ENCODE results near the gene AGMO. TPM values are rescaled to one million over a fixed set of nuclear protein-coding genes. Genes with fewer than 3 reads are reported as not detected.

Gene AGMO
- total and polyA plus RNA-seq, 2 donors from 2014 or later = 1.4 to 4.5 TPM

GRCh38 chr7:15228831-15229230 is 333.0 kb downstream of the AGMO start:
- no peaks in the 10 kb centered on the region for H3K36me3 ChIP-seq (ENCODE audit: control insufficient read depth in 2 of 3, insufficient read depth in 3 of 3, low read length in 3 of 3)
- H3K4me1 ChIP-seq (ENCODE audit: control insufficient read depth in 2 of 3, insufficient read depth in 2 of 3, low read depth in 1 of 3, low read length in 3 of 3) = no peaks in the 10 kb centered on the region
- no peaks in the 10 kb centered on the region for H3K9me3 ChIP-seq (ENCODE audit: control insufficient read depth in 2 of 3, insufficient read depth in 1 of 3, low read length in 3 of 3)
- no peak overlapping the region for H3K9ac ChIP-seq (ENCODE audit: low read length in 3 of 3)
- H3K27ac ChIP-seq (ENCODE audit: low read depth in 2 of 2, low read length in 2 of 2) = no peak overlapping the region
- no peaks in the 10 kb centered on the region for H3K27me3 ChIP-seq (ENCODE audit: control insufficient read depth, insufficient read depth, low read length)
- FAIRE-seq (no peak), DNase-seq (peak in 2 of 5 donors; percentile 29 to 52)
- intact Hi-C loops (cut with DNase I) = no loop called here
- no peak overlapping the region for H3K4me3 ChIP-seq (ENCODE audit: low read length in 3 of 3)
- TF ChIP-seq CTCF (IDR thresholded peaks at IDR 0.05; ENCODE audit: borderline replicate concordance, extremely low read depth, insufficient read depth) = no peak

- Histone ChIP-seq H3K9me3 (ENCODE audit: control insufficient read depth in 2 of 3, insufficient read depth in 1 of 3, low read length in 3 of 3) (no peaks in the 10 kb centered on the region), H3K9ac (ENCODE audit: low read length in 3 of 3) (no peak overlapping the region), H3K27ac (ENCODE audit: low read depth in 2 of 2, low read length in 2 of 2) (no peak overlapping the region), H3K4me1 (ENCODE audit: control insufficient read depth in 2 of 3, insufficient read depth in 2 of 3, low read depth in 1 of 3, low read length in 3 of 3) (no peaks in the 10 kb centered on the region), H3K27me3 (ENCODE audit: control insufficient read depth, insufficient read depth, low read length) (no peaks in the 10 kb centered on the region), H3K36me3 (ENCODE audit: control insufficient read depth in 2 of 3, insufficient read depth in 3 of 3, low read length in 3 of 3) (no peaks in the 10 kb centered on the region), H3K4me3 (ENCODE audit: low read length in 3 of 3) (no peak overlapping the region)
- TF ChIP-seq CTCF (IDR thresholded peaks at IDR 0.05; ENCODE audit: borderline replicate concordance, extremely low read depth, insufficient read depth) = no peak
- intact Hi-C loops (cut with DNase I) = no loop called here
- FAIRE-seq (no peak), DNase-seq (no peak)
Measured at GRCh38 chr7:15225981-15226380, 335.8 kb downstream of the AGMO start.

- Histone ChIP-seq H3K27me3 (ENCODE audit: control insufficient read depth, insufficient read depth, low read length) (no peaks in the 10 kb centered on the region), H3K27ac (ENCODE audit: low read depth in 2 of 2, low read length in 2 of 2) (no peak overlapping the region), H3K9ac (ENCODE audit: low read length in 3 of 3) (no peak overlapping the region), H3K4me3 (ENCODE audit: low read length in 3 of 3) (no peak overlapping the region), H3K4me1 (ENCODE audit: control insufficient read depth in 2 of 3, insufficient read depth in 2 of 3, low read depth in 1 of 3, low read length in 3 of 3) (no peaks in the 10 kb centered on the region), H3K9me3 (ENCODE audit: control insufficient read depth in 2 of 3, insufficient read depth in 1 of 3, low read length in 3 of 3) (no peaks in the 10 kb centered on the region), H3K36me3 (ENCODE audit: control insufficient read depth in 2 of 3, insufficient read depth in 3 of 3, low read length in 3 of 3) (no peaks in the 10 kb centered on the region)
- DNase-seq (no peak), FAIRE-seq (no peak)
- no peak for TF ChIP-seq CTCF (IDR thresholded peaks at IDR 0.05; ENCODE audit: borderline replicate concordance, extremely low read depth, insufficient read depth)
- intact Hi-C loops (cut with DNase I) = no loop called here
Measured at GRCh38 chr7:15219758-15220157, 342.1 kb downstream of the AGMO start.

- FAIRE-seq = no peak
- no peaks in the 10 kb centered on the region for H3K4me1 ChIP-seq (ENCODE audit: control insufficient read depth in 2 of 3, insufficient read depth in 2 of 3, low read depth in 1 of 3, low read length in 3 of 3)
- no peaks in the 10 kb centered on the region for H3K9me3 ChIP-seq (ENCODE audit: control insufficient read depth in 2 of 3, insufficient read depth in 1 of 3, low read length in 3 of 3)
- DNase-seq = no peak
- H3K4me3 ChIP-seq (ENCODE audit: low read length in 3 of 3) = no peak overlapping the region
- no peaks in the 10 kb centered on the region for H3K36me3 ChIP-seq (ENCODE audit: control insufficient read depth in 2 of 3, insufficient read depth in 3 of 3, low read length in 3 of 3)
- intact Hi-C loops (cut with DNase I) = no loop called here
- TF ChIP-seq CTCF (IDR thresholded peaks at IDR 0.05; ENCODE audit: borderline replicate concordance, extremely low read depth, insufficient read depth) = no peak
- no peaks in the 10 kb centered on the region for H3K27me3 ChIP-seq (ENCODE audit: control insufficient read depth, insufficient read depth, low read length)
- H3K9ac ChIP-seq (ENCODE audit: low read length in 3 of 3) = no peak overlapping the region
- no peak overlapping the region for H3K27ac ChIP-seq (ENCODE audit: low read depth in 2 of 2, low read length in 2 of 2)
Measured at GRCh38 chr7:15218261-15218660, 343.6 kb downstream of the AGMO start.

Data from kidney (tissue), 14 donors.